ENCODE results near the gene SRPK1.

GRCh38 chr6:35954333-35954732 is 33.4 kb upstream of the SRPK1 start:
- TF ChIP-seq CTCF (IDR thresholded peaks at IDR 0.05; ENCODE audit: insufficient read depth, low read length), result no peak
- no peak for TF ChIP-seq POLR2AphosphoS5 (IDR thresholded peaks at IDR 0.05; ENCODE audit: low read depth)
